AG04450 (cell line): Measurements from ENCODE around the gene PXMP2. TPM values are rescaled to one million over a fixed set of nuclear protein-coding genes. Genes with fewer than 3 reads are reported as not detected.

Experiments used
- CTCF ChIA-PET: fragments of 300-600, 350-600 bp; formaldehyde crosslinking; extraction: SDS; loops from one replicate; lab custom pipeline; 2022; ENCODE audit warnings: antibody characterized with exemption, inconsistent platforms; lab: Charles Lee
- POLR2A ChIA-PET: fragments of 350-600 bp; formaldehyde crosslinking; extraction: SDS; loops from one replicate; lab custom pipeline; 2021; ENCODE audit warnings: antibody characterized with exemption, inconsistent platforms; lab: Yijun Ruan, JAX
- DNase-seq: peaks from one replicate; pipeline ENCODE4 v3.0.0-alpha.2; 2011; ENCODE audit warnings: low read depth, low spot score
- H3K27ac ChIP-seq: one replicate; pipeline ENCODE4 v1.5.1; 2012; ENCODE audit warnings: low read depth, low read length, control low read depth
- H3K27me3 ChIP-seq: one replicate; pipeline ENCODE4 v1.6.0; 2012; ENCODE audit warnings: low read length; ENCODE audit not compliant: control insufficient read depth, insufficient read depth
- H3K4me3 ChIP-seq: 2 replicates; pipeline ENCODE4 v1.5.1; 2011; ENCODE audit warnings: mild to moderate bottlenecking, low read depth, low read length, control low read depth
- H3K9me3 ChIP-seq: 2 replicates; pipeline ENCODE4 v1.5.1; 2012; ENCODE audit warnings: low read length; ENCODE audit not compliant: control insufficient read depth, insufficient read depth
- polyA plus RNA-seq: library from polyadenylated mRNA; depleted of rRNA; stranded (reverse); fragments of >200 nt; gene quantifications from 2 replicates; pipeline ENCODE4 v1.2.3, GENCODE V29; 2011
- TF ChIP-seq, protein P1 (sequence below): IDR thresholded peaks from 2 replicates; pipeline ENCODE4 v1.5.1; 2011; ENCODE audit warnings: low read depth, low read length, control low read depth, inconsistent platforms

PXMP2 gene
- polyA plus RNA-seq, 1 experiment = 17.3 TPM

DNA sequence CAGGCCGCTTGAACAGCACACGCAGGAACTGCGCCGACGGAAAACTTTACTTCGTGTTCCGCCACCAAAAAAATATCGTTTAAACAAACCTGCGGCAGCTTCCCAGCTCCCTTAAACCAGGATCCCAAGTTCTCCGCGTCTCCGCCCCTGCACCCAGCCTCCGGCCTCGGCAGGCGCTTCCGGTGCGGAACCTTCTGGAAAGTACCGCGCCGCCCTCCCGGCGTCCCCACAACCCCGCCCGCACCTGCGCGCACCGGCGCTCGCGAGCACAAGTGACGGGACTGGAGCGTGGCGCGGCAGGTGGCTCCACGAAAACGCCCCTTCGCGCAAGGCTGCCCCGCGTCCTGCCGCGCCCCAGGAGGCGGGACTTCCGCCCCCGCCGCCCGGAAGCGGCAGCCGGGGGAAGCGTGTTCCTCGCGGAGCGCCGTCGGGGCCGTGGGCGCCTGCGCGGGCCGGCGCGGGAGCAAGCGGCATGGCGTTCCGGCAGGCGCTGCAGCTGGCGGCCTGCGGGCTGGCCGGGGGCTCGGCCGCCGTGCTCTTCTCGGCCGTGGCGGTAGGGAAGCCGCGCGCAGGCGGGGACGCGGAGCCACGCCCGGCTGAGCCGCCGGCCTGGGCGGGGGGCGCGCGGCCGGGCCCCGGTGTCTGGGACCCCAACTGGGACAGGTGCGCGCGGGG, 23.2 kb downstream of the PXMP2 start, which contains the start of gene PGAM5:
Gene PGAM5, plus strand, starts transcription at position 438 of the 675 bp plus-strand sequence. Its CDS starts 35 bp downstream, at position 473.
- no peaks in the 10 kb centered on the region; the same call in 1 of the 2 replicates for H3K9me3 ChIP-seq
- H3K27ac ChIP-seq = peak within 1 kb of the TSS; percentile 21
- peak; percentile 16 for DNase-seq
- H3K27me3 ChIP-seq = no peaks in the 10 kb centered on the region
- TF ChIP-seq, protein P1, sequence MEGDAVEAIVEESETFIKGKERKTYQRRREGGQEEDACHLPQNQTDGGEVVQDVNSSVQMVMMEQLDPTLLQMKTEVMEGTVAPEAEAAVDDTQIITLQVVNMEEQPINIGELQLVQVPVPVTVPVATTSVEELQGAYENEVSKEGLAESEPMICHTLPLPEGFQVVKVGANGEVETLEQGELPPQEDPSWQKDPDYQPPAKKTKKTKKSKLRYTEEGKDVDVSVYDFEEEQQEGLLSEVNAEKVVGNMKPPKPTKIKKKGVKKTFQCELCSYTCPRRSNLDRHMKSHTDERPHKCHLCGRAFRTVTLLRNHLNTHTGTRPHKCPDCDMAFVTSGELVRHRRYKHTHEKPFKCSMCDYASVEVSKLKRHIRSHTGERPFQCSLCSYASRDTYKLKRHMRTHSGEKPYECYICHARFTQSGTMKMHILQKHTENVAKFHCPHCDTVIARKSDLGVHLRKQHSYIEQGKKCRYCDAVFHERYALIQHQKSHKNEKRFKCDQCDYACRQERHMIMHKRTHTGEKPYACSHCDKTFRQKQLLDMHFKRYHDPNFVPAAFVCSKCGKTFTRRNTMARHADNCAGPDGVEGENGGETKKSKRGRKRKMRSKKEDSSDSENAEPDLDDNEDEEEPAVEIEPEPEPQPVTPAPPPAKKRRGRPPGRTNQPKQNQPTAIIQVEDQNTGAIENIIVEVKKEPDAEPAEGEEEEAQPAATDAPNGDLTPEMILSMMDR = no peak
- H3K4me3 ChIP-seq = peak within 1 kb of the TSS; percentile 82
- POLR2A ChIA-PET = interaction anchor here (0.6 to 1.0 kb wide), 2 partner anchors 27 to 110 kb away, joined by 4 read pairs; no protein-coding TSS in a partner anchor
- CTCF ChIA-PET = no interaction called here

DNA sequence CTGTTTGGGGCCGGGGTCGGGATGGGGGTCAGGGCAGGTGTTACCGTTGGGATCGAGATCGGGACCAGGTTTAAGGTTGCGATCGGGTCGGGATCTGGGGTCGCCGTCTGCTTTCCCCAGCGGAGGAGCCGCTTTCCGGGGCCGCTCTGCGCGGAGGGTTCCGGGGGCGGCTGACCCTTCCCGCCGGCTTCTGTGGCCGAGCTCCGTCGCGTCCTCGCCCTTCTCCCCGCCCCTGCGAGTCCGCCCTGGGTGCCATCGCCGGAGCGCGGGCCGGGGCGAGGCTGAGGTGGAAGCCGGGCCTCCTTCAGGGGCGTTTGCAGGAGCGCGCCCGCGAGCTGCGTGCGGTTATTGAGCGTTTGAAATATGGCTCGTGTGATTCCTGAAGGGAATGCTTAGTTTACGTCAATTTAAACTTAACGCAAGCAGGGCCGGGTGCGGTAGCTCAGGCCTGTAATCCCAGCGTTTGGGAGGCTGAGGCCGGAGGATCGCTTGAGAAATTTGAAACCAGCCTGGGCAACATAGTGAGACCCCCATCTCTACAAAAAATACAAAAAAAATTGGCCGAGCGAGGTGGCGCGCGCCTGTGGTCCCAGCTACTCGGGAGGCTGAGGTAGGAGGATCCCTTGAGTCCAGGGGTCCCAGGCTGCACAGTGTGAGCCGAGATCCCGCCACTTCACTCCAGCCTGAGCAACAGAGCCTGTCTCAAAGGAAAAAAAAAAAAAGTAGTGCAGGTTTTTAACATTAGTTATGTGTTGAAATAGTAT, 23.9 kb downstream of the PXMP2 start:
- H3K27me3 ChIP-seq = no peaks in the 10 kb centered on the region
- POLR2A ChIA-PET = interaction anchor here (1.0 kb wide), 1 partner anchor 26 kb away, joined by 4 read pairs; no protein-coding TSS in a partner anchor
- CTCF ChIA-PET = no interaction called here
- DNase-seq = no peak
- TF ChIP-seq, protein P1 = no peak
- no peak overlapping the region for H3K27ac ChIP-seq
- H3K9me3 ChIP-seq = no peaks in the 10 kb centered on the region; the same call in 1 of the 2 replicates
- H3K4me3 ChIP-seq = peak overlapping the region; percentile 82

DNA sequence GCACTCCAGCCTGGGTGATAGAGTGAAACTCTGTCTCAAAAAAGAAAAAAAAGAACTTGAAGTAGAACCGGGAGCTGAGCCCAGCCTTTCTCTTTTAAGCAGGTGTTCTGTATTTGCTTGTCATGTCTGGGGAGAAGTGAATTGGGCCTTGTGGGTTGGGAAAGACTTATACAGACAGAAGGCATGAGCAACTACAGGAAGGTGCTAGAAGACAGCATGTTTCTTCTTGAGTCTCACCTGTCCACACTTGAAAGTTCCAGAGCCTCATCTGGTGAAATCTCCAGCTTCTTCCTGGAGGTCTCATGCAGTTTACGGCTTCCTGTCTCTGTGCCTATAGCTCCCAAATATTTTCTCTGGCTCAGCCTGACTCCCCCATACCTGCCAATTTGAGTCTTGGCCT, 25.7 kb downstream of the PXMP2 start:
- TF ChIP-seq, protein P1 = no peak
- Histone ChIP-seq H3K27ac (no peak overlapping the region), H3K4me3 (no peak overlapping the region), H3K27me3 (no peaks in the 10 kb centered on the region), H3K9me3 (peaks cover 4% of the 10 kb centered on the region; the same call in 1 of the 2 replicates)
- DNase-seq = no peak
- ChIA-PET CTCF (no interaction called here), POLR2A (no interaction called here)

DNA sequence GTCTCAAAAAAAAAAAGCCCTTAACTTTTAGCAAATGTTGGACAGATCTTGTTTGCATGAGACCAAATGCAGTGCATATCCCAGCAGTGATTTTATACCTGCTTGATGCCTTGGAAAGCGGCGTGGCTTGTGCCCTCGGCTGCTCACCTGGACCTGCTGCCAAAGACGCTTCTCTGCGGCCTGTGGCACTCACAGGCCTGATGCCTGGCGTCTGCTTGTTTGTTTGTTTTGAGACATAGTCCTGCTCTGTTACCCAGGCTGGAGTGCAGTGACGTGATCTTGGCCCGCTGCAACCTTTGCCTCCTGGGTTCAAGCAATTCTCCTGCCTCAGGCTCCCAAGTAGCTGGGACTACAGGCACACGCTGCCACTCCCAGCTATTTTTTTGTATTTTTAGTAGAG, 28.5 kb downstream of the PXMP2 start:
- Histone ChIP-seq H3K27me3 (no peaks in the 10 kb centered on the region), H3K9me3 (peaks cover 4% of the 10 kb centered on the region; the same call in 1 of the 2 replicates), H3K27ac (no peak overlapping the region), H3K4me3 (no peak overlapping the region)
- TF ChIP-seq, protein P1 = no peak
- POLR2A ChIA-PET = no interaction called here
- CTCF ChIA-PET = no interaction called here
- DNase-seq = no peak
